ENCODE data around the gene SLC24A3.

Gene SLC24A3

DNA sequence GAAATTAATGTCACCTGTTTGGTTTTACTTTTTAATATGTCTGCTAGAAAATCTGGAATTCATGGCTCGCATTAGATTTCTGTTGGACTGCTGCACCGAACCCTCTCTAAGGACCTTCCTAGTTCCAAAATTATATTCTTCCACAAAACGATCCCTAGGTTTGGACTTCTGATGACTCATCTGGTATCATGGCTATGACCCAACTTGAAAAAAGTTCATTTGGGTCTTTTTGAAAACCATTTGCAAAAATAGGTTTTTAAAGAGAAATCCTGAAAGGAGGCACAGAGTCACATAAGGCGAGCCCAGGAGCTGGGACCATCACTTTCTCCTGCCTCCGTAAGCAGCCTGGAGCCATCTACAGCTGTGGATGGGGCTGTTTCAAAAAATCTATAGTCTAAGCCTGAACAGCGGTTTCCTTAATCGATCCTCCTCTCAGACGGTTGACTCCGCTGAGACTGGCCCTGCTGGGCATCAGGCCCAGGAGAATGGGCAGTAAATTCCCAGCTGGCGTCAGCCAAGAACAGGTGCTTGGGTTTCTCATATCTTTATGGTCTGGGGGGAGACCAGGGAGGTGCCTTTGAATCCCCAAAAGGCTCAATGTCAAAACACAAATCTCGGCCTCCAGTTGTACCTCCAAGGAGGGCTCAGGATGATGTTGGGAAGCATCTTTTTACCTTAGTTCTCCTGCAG is 44.6 kb downstream of the SLC24A3 start:
- H3K27me3 ChIP-seq (ENCODE audit: low read depth, low read length) = no peaks in the 10 kb centered on the region
- H3K4me3 ChIP-seq (ENCODE audit: low read depth in 1 of 2, low read length in 2 of 2) = no peak overlapping the region
- no peak overlapping the region for H3K27ac ChIP-seq (ENCODE audit: low read length)
- no peaks in the 10 kb centered on the region for H3K9me3 ChIP-seq (ENCODE audit: control insufficient read depth in 1 of 2, low read length in 2 of 2)
- H3K36me3 ChIP-seq (ENCODE audit: control insufficient read depth in 1 of 2, insufficient read depth in 2 of 2, low read length in 2 of 2) = no peaks in the 10 kb centered on the region
- H3K4me1 ChIP-seq (ENCODE audit: control insufficient read depth in 1 of 2, insufficient read depth in 2 of 2, low read length in 2 of 2) = peaks cover 0 to 4% of the 10 kb centered on the region in 2 donors

DNA sequence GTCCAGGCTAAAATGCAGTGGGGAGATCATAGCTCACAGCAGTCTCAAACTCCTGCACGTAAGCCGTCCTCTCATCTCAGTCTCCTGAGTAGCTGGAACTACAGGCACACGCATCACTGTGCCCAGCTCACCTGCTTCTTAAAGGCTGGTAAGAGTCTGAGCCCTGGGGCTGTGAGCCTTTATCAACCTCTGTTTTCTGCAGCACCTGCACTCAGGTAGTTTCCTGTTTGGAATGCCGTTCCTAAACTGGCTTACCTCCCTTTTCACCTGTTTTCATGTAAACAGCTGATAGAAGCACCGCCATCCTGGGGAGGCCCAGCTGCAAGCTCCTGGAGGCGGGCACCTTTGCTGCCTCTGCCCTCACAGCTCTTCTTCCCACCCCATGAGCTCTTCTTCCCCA is 45.4 kb downstream of the SLC24A3 start:
- Histone ChIP-seq H3K36me3 (ENCODE audit: control insufficient read depth in 1 of 2, insufficient read depth in 2 of 2, low read length in 2 of 2) (no peaks in the 10 kb centered on the region), H3K4me3 (ENCODE audit: low read depth in 1 of 2, low read length in 2 of 2) (no peak overlapping the region), H3K27ac (ENCODE audit: low read length) (no peak overlapping the region), H3K4me1 (ENCODE audit: control insufficient read depth in 1 of 2, insufficient read depth in 2 of 2, low read length in 2 of 2) (no peaks in the 10 kb centered on the region), H3K27me3 (ENCODE audit: low read depth, low read length) (no peaks in the 10 kb centered on the region), H3K9me3 (ENCODE audit: control insufficient read depth in 1 of 2, low read length in 2 of 2) (no peaks in the 10 kb centered on the region)

DNA sequence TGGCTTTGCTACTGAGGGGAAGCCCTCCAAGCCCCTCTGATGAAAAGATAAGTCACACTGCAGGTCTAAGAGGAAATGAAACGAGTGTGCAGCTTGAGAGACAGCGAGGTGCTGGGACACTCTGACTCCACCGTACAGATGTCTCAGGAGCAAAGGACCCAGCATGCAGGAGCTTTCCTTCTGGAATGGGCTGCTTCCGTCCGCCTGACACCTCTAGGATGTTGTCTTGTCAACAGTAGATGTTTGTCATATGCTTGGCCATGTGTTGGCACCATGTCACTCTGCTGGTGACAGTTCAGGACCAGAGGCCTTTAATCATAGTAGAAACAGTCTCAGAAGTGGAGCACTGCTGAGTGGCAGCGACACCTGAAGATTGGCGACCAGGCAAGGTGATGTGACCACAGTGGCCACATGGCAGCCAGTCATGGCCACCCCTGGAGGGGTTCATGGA is 46.7 kb downstream of the SLC24A3 start:
- Histone ChIP-seq H3K9me3 (ENCODE audit: control insufficient read depth in 1 of 2, low read length in 2 of 2) (no peaks in the 10 kb centered on the region), H3K4me3 (ENCODE audit: low read depth in 1 of 2, low read length in 2 of 2) (no peak overlapping the region), H3K27ac (ENCODE audit: low read length) (no peak overlapping the region), H3K36me3 (ENCODE audit: control insufficient read depth in 1 of 2, insufficient read depth in 2 of 2, low read length in 2 of 2) (no peaks in the 10 kb centered on the region), H3K4me1 (ENCODE audit: control insufficient read depth in 1 of 2, insufficient read depth in 2 of 2, low read length in 2 of 2) (no peaks in the 10 kb centered on the region), H3K27me3 (ENCODE audit: low read depth, low read length) (no peaks in the 10 kb centered on the region)

DNA sequence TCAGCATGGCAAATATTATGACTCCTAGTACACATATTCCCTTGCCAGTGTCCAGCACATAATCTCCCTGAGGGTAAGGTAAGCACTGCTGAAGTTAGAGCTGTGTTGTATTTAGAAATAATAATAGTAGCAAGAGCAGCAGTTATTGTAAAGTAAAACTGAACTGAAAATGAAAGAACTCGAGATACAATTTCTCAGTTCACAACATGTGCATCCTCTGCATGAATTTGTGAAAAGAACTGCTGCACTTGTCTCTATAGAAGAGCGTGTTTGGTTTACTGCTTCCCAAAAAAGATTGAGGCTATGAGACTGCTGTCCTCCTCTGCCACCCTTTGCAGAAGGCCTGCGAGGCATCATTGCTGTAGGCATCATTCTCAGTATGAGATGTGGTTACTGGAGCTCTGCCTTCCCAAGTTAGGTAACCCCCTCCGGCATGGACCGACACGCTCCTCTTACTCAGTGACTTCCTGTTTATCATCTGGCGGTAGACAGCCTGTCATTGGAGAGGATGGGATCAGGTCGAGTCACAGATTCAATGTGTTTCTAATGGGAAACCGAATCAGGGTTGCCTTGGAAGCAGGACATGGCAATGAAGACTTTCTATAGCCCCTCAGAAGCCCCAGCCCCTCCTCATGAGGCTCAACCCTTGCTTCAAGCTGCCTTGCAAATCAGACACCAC is 48.1 kb downstream of the SLC24A3 start:
- Histone ChIP-seq H3K27me3 (ENCODE audit: low read depth, low read length) (no peaks in the 10 kb centered on the region), H3K4me3 (ENCODE audit: low read depth in 1 of 2, low read length in 2 of 2) (no peak overlapping the region), H3K9me3 (ENCODE audit: control insufficient read depth in 1 of 2, low read length in 2 of 2) (no peaks in the 10 kb centered on the region), H3K36me3 (ENCODE audit: control insufficient read depth in 1 of 2, insufficient read depth in 2 of 2, low read length in 2 of 2) (no peaks in the 10 kb centered on the region), H3K27ac (ENCODE audit: low read length) (no peak overlapping the region), H3K4me1 (ENCODE audit: control insufficient read depth in 1 of 2, insufficient read depth in 2 of 2, low read length in 2 of 2) (no peaks in the 10 kb centered on the region)

DNA sequence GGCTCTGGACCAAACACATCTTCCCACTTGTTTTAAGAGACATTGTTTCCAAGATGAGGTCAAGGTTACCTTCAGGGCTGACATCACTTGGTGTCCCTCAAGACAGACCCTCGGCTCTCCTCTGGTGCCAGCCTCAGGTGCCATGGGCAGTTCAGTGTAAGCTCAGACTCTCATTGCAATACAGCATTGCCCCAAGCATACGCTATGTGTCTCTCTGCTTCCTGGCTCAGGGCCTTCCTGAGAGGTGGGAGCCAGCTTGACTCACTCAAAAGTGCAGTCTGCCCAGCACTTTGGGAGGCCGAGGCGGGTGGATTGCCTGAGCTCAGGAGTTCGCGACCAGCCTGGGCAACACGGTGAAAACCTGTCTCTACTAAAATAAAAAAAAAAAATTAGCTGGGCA is 51.7 kb downstream of the SLC24A3 start:
- no peaks in the 10 kb centered on the region for H3K27me3 ChIP-seq (ENCODE audit: low read depth, low read length)
- H3K36me3 ChIP-seq (ENCODE audit: control insufficient read depth in 1 of 2, insufficient read depth in 2 of 2, low read length in 2 of 2) = no peaks in the 10 kb centered on the region
- H3K9me3 ChIP-seq (ENCODE audit: control insufficient read depth in 1 of 2, low read length in 2 of 2) = no peaks in the 10 kb centered on the region
- H3K4me1 ChIP-seq (ENCODE audit: control insufficient read depth in 1 of 2, insufficient read depth in 2 of 2, low read length in 2 of 2) = no peaks in the 10 kb centered on the region
- no peak overlapping the region for H3K27ac ChIP-seq (ENCODE audit: low read length)
- H3K4me3 ChIP-seq (ENCODE audit: low read depth in 1 of 2, low read length in 2 of 2) = no peak overlapping the region

- Histone ChIP-seq H3K36me3 (ENCODE audit: control insufficient read depth in 1 of 2, insufficient read depth in 2 of 2, low read length in 2 of 2) (no peaks in the 10 kb centered on the region), H3K4me3 (ENCODE audit: low read depth in 1 of 2, low read length in 2 of 2) (no peak overlapping the region), H3K9me3 (ENCODE audit: control insufficient read depth in 1 of 2, low read length in 2 of 2) (no peaks in the 10 kb centered on the region), H3K4me1 (ENCODE audit: control insufficient read depth in 1 of 2, insufficient read depth in 2 of 2, low read length in 2 of 2) (no peaks in the 10 kb centered on the region), H3K27ac (ENCODE audit: low read length) (no peak overlapping the region), H3K27me3 (ENCODE audit: low read depth, low read length) (no peaks in the 10 kb centered on the region)
Observed at GRCh38 chr20:19265646-19266374, 53.4 kb downstream of the SLC24A3 start.

DNA sequence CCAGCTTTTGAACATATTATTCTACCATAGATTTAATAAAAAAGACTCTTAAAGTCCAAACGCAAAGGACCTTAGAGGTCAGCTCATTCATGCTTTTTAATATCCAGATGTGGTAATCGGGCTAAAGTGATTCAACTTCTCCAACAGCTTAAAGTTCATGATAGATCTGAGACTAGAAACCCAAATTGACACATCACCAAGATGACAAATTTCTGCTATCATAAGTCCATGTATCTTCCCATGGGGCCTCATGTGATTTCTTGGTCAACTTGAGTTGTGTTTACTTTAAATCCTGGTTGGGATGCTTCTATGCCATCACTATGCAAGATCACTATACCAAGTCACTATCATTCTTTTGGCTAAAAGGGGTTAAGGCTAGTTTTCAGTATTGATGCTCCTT is 56.0 kb downstream of the SLC24A3 start:
- Histone ChIP-seq H3K27me3 (ENCODE audit: low read depth, low read length) (no peaks in the 10 kb centered on the region), H3K36me3 (ENCODE audit: control insufficient read depth in 1 of 2, insufficient read depth in 2 of 2, low read length in 2 of 2) (no peaks in the 10 kb centered on the region), H3K4me1 (ENCODE audit: control insufficient read depth in 1 of 2, insufficient read depth in 2 of 2, low read length in 2 of 2) (no peaks in the 10 kb centered on the region), H3K9me3 (ENCODE audit: control insufficient read depth in 1 of 2, low read length in 2 of 2) (no peaks in the 10 kb centered on the region), H3K4me3 (ENCODE audit: low read depth in 1 of 2, low read length in 2 of 2) (no peak overlapping the region), H3K27ac (ENCODE audit: low read length) (no peak overlapping the region)

DNA sequence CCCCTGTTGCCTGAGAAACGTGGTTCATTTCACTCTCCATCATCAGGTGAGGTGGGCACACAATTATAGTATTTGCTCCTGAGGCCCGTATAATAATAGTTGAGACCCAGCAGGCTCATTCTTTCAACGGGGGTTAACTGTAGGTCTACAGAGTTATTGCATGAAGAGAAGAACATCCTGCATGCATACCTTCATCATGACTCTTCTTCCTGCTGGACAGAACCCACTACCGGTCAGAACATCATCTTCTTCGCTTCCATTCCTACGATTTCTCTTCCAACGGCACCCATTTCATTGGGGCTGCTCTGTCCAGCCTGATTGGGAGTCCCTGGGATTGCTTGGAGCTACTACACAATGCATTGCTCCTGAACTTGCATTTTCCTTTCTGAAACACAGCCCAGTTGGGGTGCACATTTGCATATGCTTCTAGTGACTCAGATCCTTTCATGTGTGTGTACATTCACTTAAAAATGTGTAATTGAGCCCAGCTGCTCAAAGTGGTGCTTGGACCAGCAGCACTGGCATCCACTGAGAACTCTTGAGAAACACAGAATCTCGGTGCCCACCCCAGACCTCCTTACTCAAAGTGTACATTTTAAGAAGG is 57.4 kb downstream of the SLC24A3 start:
- no peak overlapping the region for H3K4me3 ChIP-seq (ENCODE audit: low read depth in 1 of 2, low read length in 2 of 2)
- peaks cover 4 to 6% of the 10 kb centered on the region in 2 donors for H3K4me1 ChIP-seq (ENCODE audit: control insufficient read depth in 1 of 2, insufficient read depth in 2 of 2, low read length in 2 of 2)
- H3K36me3 ChIP-seq (ENCODE audit: control insufficient read depth in 1 of 2, insufficient read depth in 2 of 2, low read length in 2 of 2) = no peaks in the 10 kb centered on the region

GRCh38 chr20:19271879-19272651 is 59.6 kb downstream of the SLC24A3 start:
- no peaks in the 10 kb centered on the region for H3K27me3 ChIP-seq (ENCODE audit: low read depth, low read length)
- H3K36me3 ChIP-seq (ENCODE audit: control insufficient read depth in 1 of 2, insufficient read depth in 2 of 2, low read length in 2 of 2) = no peaks in the 10 kb centered on the region
- no peak overlapping the region for H3K27ac ChIP-seq (ENCODE audit: low read length)
- no peak overlapping the region for H3K4me3 ChIP-seq (ENCODE audit: low read depth in 1 of 2, low read length in 2 of 2)
- H3K9me3 ChIP-seq (ENCODE audit: control insufficient read depth in 1 of 2, low read length in 2 of 2) = no peaks in the 10 kb centered on the region
- peaks cover 13 to 19% of the 10 kb centered on the region in 2 donors for H3K4me1 ChIP-seq (ENCODE audit: control insufficient read depth in 1 of 2, insufficient read depth in 2 of 2, low read length in 2 of 2)

More for the DNA sequence above, 57.4 kb downstream of the SLC24A3 start:
- Histone ChIP-seq H3K27ac (ENCODE audit: low read length) (no peak overlapping the region), H3K9me3 (ENCODE audit: control insufficient read depth in 1 of 2, low read length in 2 of 2) (no peaks in the 10 kb centered on the region), H3K27me3 (ENCODE audit: low read depth, low read length) (no peaks in the 10 kb centered on the region)

DNA sequence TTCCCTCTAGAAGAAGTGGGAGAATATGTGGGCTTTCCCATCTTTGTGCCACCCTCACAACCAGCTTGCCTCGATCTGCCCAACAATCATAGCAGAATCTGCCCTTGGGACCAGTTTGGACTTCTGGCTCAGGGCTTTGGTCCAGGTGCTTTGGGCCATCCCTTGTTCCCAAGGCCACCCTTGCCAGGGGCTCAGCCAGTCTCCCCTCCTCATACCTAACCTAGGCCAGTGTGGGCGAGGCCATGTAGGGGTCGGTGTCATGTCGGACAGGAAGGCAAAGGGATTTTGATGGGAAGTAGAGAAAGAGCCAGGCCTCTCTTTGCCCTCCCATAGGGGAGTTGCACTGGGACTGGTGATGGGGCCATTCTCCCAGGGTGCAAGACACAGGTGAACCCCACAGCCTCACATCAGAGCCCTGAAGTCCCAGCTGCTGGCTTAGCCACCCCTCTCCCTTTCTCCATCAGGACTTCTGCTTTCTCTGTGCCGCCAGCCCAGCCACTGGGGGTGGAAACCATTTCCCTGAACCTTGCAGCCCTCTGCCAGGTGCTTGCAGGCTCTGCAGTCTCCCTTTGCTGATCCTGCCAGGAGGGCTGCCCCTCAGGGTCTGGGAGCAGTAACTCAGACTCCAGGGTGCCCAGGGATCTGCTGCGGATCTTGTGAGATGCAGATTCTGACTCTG is 60.7 kb downstream of the SLC24A3 start:
- no peaks in the 10 kb centered on the region for H3K9me3 ChIP-seq (ENCODE audit: control insufficient read depth in 1 of 2, low read length in 2 of 2)
- peaks cover 13 to 19% of the 10 kb centered on the region in 2 donors for H3K4me1 ChIP-seq (ENCODE audit: control insufficient read depth in 1 of 2, insufficient read depth in 2 of 2, low read length in 2 of 2)
- no peak overlapping the region for H3K27ac ChIP-seq (ENCODE audit: low read length)
- H3K4me3 ChIP-seq (ENCODE audit: low read depth in 1 of 2, low read length in 2 of 2) = no peak overlapping the region
- H3K27me3 ChIP-seq (ENCODE audit: low read depth, low read length) = no peaks in the 10 kb centered on the region
- no peaks in the 10 kb centered on the region for H3K36me3 ChIP-seq (ENCODE audit: control insufficient read depth in 1 of 2, insufficient read depth in 2 of 2, low read length in 2 of 2)

Measured in muscle layer of duodenum (tissue), 2 donors.